Liver (tissue), 9 donors: ENCODE measurements around the gene ADGRB2. TPM values are rescaled to one million over a fixed set of nuclear protein-coding genes. Genes with fewer than 3 reads are reported as not detected.

Experiments used
- DNase-seq: peaks from one replicate; pipeline ENCODE4 v3.0.0-alpha.2; 2017; ENCODE audit warnings: low spot score
- H3K27ac ChIP-seq, 2 donors: one replicate each; pipeline ENCODE4 v1.7.0; 2013; ENCODE audit warnings: inconsistent platforms in 2 of 2, low read length in 2 of 2, control low read depth in 1 of 2, low read depth in 1 of 2, mild to moderate bottlenecking in 1 of 2
- H3K27me3 ChIP-seq, 4 donors: one replicate each; pipeline versions ENCODE4 v1.6.1 to v1.7.0; 2013; ENCODE audit warnings: low read length in 3 of 4, inconsistent platforms in 1 of 4, mild to moderate bottlenecking in 1 of 4, moderate library complexity in 1 of 4; ENCODE audit not compliant: control insufficient read depth in 4 of 4, insufficient read depth in 4 of 4
- H3K36me3 ChIP-seq, 4 donors: one replicate each; pipeline versions ENCODE4 v1.6.1 to v1.7.0; 2013; ENCODE audit warnings: low read length in 3 of 4, mild to moderate bottlenecking in 3 of 4, low read depth in 1 of 4, moderate library complexity in 1 of 4; ENCODE audit not compliant: control insufficient read depth in 4 of 4, insufficient read depth in 3 of 4
- H3K4me1 ChIP-seq, 4 donors: one replicate each; pipeline versions ENCODE4 v1.6.1 to v1.7.0; 2013; ENCODE audit warnings: low read length in 3 of 4, mild to moderate bottlenecking in 3 of 4, moderate library complexity in 1 of 4; ENCODE audit not compliant: control insufficient read depth in 4 of 4, insufficient read depth in 4 of 4
- H3K4me3 ChIP-seq, 3 donors: one replicate each; pipeline versions ENCODE4 v1.6.1 to v1.7.0; 2013; ENCODE audit warnings: low read length in 3 of 3, control low read depth in 1 of 3, low read depth in 1 of 3, mild to moderate bottlenecking in 1 of 3
- H3K9ac ChIP-seq, 2 donors: one replicate each; pipeline ENCODE4 v1.7.0; 2013; ENCODE audit warnings: low read length in 2 of 2, mild to moderate bottlenecking in 2 of 2, moderate library complexity in 2 of 2, control low read depth in 1 of 2, low read depth in 1 of 2
- H3K9me3 ChIP-seq, 4 donors: one replicate each; pipeline versions ENCODE4 v1.6.1 to v1.7.0; 2013; ENCODE audit warnings: low read length in 3 of 4; ENCODE audit not compliant: control insufficient read depth in 4 of 4
- HNF4A ChIP-seq, 2 donors: conservative IDR thresholded peaks; 2 replicates each; pipeline ENCODE4 v1.6.1; 2016; ENCODE audit warnings: antibody characterized with exemption in 2 of 2, mild to moderate bottlenecking in 2 of 2
- HNF4G ChIP-seq: IDR thresholded peaks from 2 replicates; pipeline ENCODE4 v1.6.1; 2016; ENCODE audit warnings: antibody characterized with exemption
- RAD21 ChIP-seq, 2 donors: IDR thresholded peaks; 2 replicates each; pipeline ENCODE4 v1.6.1; 2016; ENCODE audit warnings: antibody characterized with exemption in 2 of 2, mild to moderate bottlenecking in 2 of 2
- RXRA ChIP-seq, 2 donors: IDR thresholded peaks; 2 replicates each; pipeline ENCODE4 v1.6.1; 2017 to 2018; ENCODE audit warnings: antibody characterized with exemption in 2 of 2, mild to moderate bottlenecking in 1 of 2
- SP1 ChIP-seq: IDR thresholded peaks from 2 replicates; pipeline ENCODE4 v1.6.1; 2018; ENCODE audit warnings: antibody characterized with exemption, mild to moderate bottlenecking
- TAF1 ChIP-seq: conservative IDR thresholded peaks from 2 replicates; pipeline ENCODE4 v1.6.1; 2016; ENCODE audit warnings: antibody characterized with exemption, mild to moderate bottlenecking
- WGBS: extraction: QIAGEN DNeasy Blood & Tissue Kit; methylation state at CpG from one replicate; pipeline ENCODE4 v1.1.7; 2013; 5-methylcytosine and 5-hydroxymethylcytosine counted together
- polyA plus RNA-seq, 2 donors: library from polyadenylated mRNA; stranded (reverse) in 1 of 2; unstranded in 1 of 2; fragments of 200-250 nt in 1 of 2; fragments of >200 nt in 1 of 2; fragmentation: Nextera tagmentation in 1 of 2; extraction: Ambion mirVana in 1 of 2; gene quantifications; one replicate each; pipeline versions ENCODE4 v1.2.1 to v1.2.3, GENCODE V29; 2013 to 2015
- total RNA-seq, 2 donors: library from RNA; depleted of rRNA; stranded (reverse); fragments of >200 nt; gene quantifications; one replicate each; pipeline ENCODE4 v1.2.3, GENCODE V29; 2014
- TF ChIP-seq, protein P1 (sequence below): fragments of 150-350 bp; IDR thresholded peaks from 2 replicates; pipeline ENCODE4 v1.5.1; 2017; ENCODE audit warnings: improper control_type of control experiment, low read depth, low read length; ENCODE audit not compliant: missing input control
- TF ChIP-seq, protein P2 (sequence below): IDR thresholded peaks from 2 replicates; pipeline ENCODE4 v1.6.1; 2016; ENCODE audit warnings: antibody characterized with exemption
- TF ChIP-seq, protein P3 (sequence below): IDR thresholded peaks from 2 replicates; pipeline ENCODE4 v1.6.1; 2016; ENCODE audit warnings: antibody characterized with exemption, mild to moderate bottlenecking
- TF ChIP-seq, protein P4 (sequence below): IDR thresholded peaks from 2 replicates; pipeline ENCODE4 v1.6.1; 2016; ENCODE audit warnings: antibody characterized with exemption
- donor health status: healthy.
- donor health status: healthy.
- donor health status: healthy.
- donor health status: healthy.
- donor health status: healthy.

Gene ADGRB2
- total and polyA plus RNA-seq, 4 donors: under 0.01 to 0.05 (median 0.05) TPM; not detected in 1

DNA sequence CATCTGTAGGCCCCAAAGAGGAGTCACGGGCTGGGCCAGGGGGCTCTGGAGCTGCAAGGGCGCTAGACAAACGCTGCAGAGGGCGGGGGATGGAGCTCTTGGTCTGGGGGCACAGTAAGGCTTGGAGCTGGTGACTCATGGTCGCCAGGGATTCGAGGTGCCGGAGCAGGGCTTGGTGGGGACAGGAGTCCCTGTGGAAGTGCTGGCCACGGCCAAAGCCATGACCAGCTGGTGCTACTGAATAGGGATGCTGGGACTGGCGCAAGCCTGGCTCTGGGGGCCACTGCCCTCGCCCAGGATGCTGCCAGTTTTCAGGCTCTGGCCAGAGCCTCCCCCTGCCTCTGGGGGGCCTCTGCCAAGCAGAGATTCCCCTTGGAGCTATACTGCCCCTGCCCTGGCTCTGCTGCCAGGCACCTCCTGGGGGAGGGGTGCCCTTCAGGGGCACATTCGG is 26.5 kb upstream of the ADGRB2 start (continued):
- TF ChIP-seq, protein P1, sequence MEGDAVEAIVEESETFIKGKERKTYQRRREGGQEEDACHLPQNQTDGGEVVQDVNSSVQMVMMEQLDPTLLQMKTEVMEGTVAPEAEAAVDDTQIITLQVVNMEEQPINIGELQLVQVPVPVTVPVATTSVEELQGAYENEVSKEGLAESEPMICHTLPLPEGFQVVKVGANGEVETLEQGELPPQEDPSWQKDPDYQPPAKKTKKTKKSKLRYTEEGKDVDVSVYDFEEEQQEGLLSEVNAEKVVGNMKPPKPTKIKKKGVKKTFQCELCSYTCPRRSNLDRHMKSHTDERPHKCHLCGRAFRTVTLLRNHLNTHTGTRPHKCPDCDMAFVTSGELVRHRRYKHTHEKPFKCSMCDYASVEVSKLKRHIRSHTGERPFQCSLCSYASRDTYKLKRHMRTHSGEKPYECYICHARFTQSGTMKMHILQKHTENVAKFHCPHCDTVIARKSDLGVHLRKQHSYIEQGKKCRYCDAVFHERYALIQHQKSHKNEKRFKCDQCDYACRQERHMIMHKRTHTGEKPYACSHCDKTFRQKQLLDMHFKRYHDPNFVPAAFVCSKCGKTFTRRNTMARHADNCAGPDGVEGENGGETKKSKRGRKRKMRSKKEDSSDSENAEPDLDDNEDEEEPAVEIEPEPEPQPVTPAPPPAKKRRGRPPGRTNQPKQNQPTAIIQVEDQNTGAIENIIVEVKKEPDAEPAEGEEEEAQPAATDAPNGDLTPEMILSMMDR: no peak
- TF ChIP-seq HNF4G (no peak), HNF4A (conservative IDR thresholded peaks at IDR 0.05) (no peak), TAF1 (no peak)
- TF ChIP-seq, protein P2, sequence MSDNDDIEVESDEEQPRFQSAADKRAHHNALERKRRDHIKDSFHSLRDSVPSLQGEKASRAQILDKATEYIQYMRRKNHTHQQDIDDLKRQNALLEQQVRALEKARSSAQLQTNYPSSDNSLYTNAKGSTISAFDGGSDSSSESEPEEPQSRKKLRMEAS: no peak

DNA sequence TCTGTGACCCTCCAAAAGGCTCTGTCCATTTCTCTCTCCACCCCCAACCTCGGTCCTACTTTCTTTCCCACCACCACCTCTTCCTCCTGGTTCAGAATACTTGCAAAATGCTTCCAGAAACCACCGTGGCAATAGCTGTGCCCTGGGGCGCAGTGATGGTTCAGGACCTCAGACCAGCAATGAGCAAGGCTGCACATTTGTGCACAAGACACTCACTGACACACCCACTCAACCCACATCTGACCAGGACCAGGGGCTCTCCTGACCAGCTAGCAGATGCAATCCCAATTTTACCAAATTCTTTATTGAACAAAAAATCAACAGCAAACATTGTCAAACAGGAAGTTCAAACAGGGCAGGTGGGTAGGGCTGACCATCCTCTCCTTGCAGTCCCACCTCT is 26.0 kb upstream of the ADGRB2 start:
- no peak for DNase-seq
- no peaks in the 10 kb centered on the region for H3K9me3 ChIP-seq

DNA sequence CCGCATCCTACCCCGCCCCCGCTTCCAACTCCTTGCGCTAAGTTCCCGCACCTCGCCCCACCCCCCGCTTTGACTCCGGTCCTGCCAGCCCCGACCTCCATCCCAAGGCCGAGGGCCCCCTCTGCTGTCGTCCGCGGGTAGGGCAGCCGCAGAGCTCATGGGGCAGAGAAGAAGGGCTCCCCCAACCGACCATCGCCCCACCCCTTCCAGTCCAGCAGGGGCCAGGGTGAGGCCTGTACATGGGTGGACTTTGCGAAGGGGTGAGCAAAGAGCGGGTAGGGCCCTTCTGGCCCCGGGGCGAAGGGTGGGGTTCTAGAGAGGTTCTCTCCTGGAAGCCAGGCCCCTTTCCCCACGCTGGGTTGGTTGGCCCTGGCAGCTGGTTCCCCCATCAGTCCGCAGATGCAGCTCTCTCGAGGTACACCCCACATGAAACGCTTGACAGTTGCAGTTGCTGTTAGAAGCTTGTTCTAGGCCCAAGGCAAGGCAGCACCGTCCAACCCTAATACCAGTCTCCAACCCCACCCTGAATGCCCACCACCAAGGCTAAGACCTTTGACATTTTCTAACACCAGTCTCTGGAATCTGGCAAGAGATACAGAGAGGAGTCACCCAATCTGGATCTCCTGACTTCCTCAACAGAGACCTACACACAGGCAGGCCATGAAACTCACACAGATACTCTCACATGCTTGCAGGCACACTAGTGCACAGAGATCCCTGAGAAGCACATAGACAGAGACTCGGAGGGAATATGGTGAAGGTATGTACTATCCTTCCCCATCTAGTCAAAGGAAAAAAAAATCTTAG is 25.3 kb upstream of the ADGRB2 start:
- Histone ChIP-seq H3K9me3 (no peaks in the 10 kb centered on the region), H3K4me3 (peak overlapping the region in 2 of 3 donors; percentile 57 to 63), H3K36me3 (no peaks in the 10 kb centered on the region), H3K4me1 (peaks cover 0 to 12% (median 6%) of the 10 kb centered on the region in 4 donors), H3K9ac (no peak overlapping the region), H3K27me3 (no peaks in the 10 kb centered on the region), H3K27ac (no peak overlapping the region)
- DNase-seq: peak; percentile 94
- 17% methylated on average over 26 of the region's 26 CpGs for WGBS
- no peak for TF ChIP-seq SP1
- peak; percentile 91 to 92 for TF ChIP-seq RAD21 (IDR thresholded peaks at IDR 0.05)
- TF ChIP-seq, protein P2: no peak
- TF ChIP-seq, protein P1: peak; percentile 92
- TF ChIP-seq, protein P3, sequence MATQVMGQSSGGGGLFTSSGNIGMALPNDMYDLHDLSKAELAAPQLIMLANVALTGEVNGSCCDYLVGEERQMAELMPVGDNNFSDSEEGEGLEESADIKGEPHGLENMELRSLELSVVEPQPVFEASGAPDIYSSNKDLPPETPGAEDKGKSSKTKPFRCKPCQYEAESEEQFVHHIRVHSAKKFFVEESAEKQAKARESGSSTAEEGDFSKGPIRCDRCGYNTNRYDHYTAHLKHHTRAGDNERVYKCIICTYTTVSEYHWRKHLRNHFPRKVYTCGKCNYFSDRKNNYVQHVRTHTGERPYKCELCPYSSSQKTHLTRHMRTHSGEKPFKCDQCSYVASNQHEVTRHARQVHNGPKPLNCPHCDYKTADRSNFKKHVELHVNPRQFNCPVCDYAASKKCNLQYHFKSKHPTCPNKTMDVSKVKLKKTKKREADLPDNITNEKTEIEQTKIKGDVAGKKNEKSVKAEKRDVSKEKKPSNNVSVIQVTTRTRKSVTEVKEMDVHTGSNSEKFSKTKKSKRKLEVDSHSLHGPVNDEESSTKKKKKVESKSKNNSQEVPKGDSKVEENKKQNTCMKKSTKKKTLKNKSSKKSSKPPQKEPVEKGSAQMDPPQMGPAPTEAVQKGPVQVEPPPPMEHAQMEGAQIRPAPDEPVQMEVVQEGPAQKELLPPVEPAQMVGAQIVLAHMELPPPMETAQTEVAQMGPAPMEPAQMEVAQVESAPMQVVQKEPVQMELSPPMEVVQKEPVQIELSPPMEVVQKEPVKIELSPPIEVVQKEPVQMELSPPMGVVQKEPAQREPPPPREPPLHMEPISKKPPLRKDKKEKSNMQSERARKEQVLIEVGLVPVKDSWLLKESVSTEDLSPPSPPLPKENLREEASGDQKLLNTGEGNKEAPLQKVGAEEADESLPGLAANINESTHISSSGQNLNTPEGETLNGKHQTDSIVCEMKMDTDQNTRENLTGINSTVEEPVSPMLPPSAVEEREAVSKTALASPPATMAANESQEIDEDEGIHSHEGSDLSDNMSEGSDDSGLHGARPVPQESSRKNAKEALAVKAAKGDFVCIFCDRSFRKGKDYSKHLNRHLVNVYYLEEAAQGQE: no peak
- peak in 1 of 2 donors; percentile 5 for TF ChIP-seq HNF4A (conservative IDR thresholded peaks at IDR 0.05)
- TF ChIP-seq, protein P4, sequence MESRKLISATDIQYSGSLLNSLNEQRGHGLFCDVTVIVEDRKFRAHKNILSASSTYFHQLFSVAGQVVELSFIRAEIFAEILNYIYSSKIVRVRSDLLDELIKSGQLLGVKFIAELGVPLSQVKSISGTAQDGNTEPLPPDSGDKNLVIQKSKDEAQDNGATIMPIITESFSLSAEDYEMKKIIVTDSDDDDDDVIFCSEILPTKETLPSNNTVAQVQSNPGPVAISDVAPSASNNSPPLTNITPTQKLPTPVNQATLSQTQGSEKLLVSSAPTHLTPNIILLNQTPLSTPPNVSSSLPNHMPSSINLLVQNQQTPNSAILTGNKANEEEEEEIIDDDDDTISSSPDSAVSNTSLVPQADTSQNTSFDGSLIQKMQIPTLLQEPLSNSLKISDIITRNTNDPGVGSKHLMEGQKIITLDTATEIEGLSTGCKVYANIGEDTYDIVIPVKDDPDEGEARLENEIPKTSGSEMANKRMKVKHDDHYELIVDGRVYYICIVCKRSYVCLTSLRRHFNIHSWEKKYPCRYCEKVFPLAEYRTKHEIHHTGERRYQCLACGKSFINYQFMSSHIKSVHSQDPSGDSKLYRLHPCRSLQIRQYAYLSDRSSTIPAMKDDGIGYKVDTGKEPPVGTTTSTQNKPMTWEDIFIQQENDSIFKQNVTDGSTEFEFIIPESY: no peak

More for the DNA sequence above, 26.0 kb upstream of the ADGRB2 start:
- Histone ChIP-seq H3K4me1 (peaks cover 0 to 12% (median 6%) of the 10 kb centered on the region in 4 donors), H3K4me3 (no peak overlapping the region), H3K27ac (no peak overlapping the region), H3K27me3 (no peaks in the 10 kb centered on the region), H3K9ac (no peak overlapping the region), H3K36me3 (no peaks in the 10 kb centered on the region)
- TF ChIP-seq RXRA (IDR thresholded peaks at IDR 0.05) (no peak), HNF4G (no peak), TAF1 (no peak)
- TF ChIP-seq, protein P3: no peak
- WGBS: 69% methylated on average over 3 of the region's 3 CpGs
